Adrenal gland (tissue), 12 donors: ENCODE data around the gene ENTHD1. TPM values are rescaled to one million over a fixed set of nuclear protein-coding genes. Genes with fewer than 3 reads are reported as not detected.
A peak's percentile ranks its signal among the peaks of the same experiment; 100 is the strongest.

Experiments used
- DNase-seq, 7 donors: peaks; one replicate each; pipeline ENCODE4 v3.0.0-alpha.2; 2019 to 2020
- H3K27ac ChIP-seq, 5 donors: fragments of 200-600 bp; sonication (generic) in 4 of 5; 1 replicate in 3 of 5; 2 replicates in 2 of 5; pipeline versions ENCODE4 v1.5.1 to v1.8.0; 2016 to 2020; ENCODE audit warnings: mild to moderate bottlenecking in 1 of 5
- H3K27me3 ChIP-seq: fragments of 200-600 bp; 2 replicates; pipeline ENCODE4 v1.8.0; 2021
- H3K36me3 ChIP-seq, 2 donors: fragments of 200-600 bp; replicated peaks in 1 of 2; 1 replicate in 1 of 2; 2 replicates in 1 of 2; pipeline versions ENCODE4 v1.5.1 to v1.8.0; 2018 to 2022
- H3K4me1 ChIP-seq, 2 donors: fragments of 200-600 bp; replicated peaks in 1 of 2; 1 replicate in 1 of 2; 2 replicates in 1 of 2; pipeline versions ENCODE4 v1.5.1 to v1.8.0; 2018 to 2021
- H3K4me3 ChIP-seq, 4 donors: fragments of 200-600 bp; sonication (generic) in 3 of 4; one replicate each; pipeline ENCODE4 v1.5.1; 2016 to 2018
- H3K9me3 ChIP-seq, 3 donors: fragments of 200-600 bp; sonication (generic) in 1 of 3; replicated peaks in 1 of 3; 1 replicate in 2 of 3; 2 replicates in 1 of 3; pipeline versions ENCODE4 v1.5.1 to v1.8.0; 2016 to 2021
- CTCF ChIP-seq, 6 experiments: fragments of 450-650 bp in 4 of 6; fragments of 200-600 bp in 2 of 6; sonication (generic) in 1 of 6; IDR thresholded peaks; 1 replicate in 5 of 6; 2 replicates in 1 of 6; pipeline versions ENCODE4 v1.5.1 to v1.8.0; 2016 to 2021; ENCODE audit warnings: antibody characterized with exemption in 6 of 6, mild to moderate bottlenecking in 2 of 6, moderate library complexity in 1 of 6
- POLR2A ChIP-seq, 2 donors: fragments of 450-650 bp; IDR thresholded peaks; one replicate each; pipeline ENCODE4 v1.6.1; 2017; ENCODE audit warnings: antibody characterized with exemption in 2 of 2, mild to moderate bottlenecking in 2 of 2, moderate library complexity in 1 of 2
- WGBS, 4 donors: extraction: QIAGEN DNeasy Blood & Tissue Kit in 2 of 4; methylation state at CpG; one replicate each; pipeline versions ENCODE4 v1.1.5 to v1.1.7; 2013 to 2017; 5-methylcytosine and 5-hydroxymethylcytosine counted together
- intact Hi-C, 2 donors: fragments of 100-400 bp; cut with DNase I; formaldehyde crosslinking; loops; one replicate each; pipeline versions ENCODE4 v1.14.1 to v1.15.0; 2022 to 2023
- polyA plus RNA-seq, 3 donors: library from polyadenylated mRNA; stranded (reverse); fragments of 200-250 nt in 2 of 3; fragments of 350-450 nt in 1 of 3; fragmentation: Illumina TruSeq in 1 of 3; extraction: RNeasy Lipid Tissue Mini Kit (QIAGEN cat#74804) in 1 of 3; gene quantifications; one replicate each; pipeline ENCODE4 v1.2.3, GENCODE V29; 2013 to 2014
- total RNA-seq, 9 donors: library from RNA; depleted of rRNA in 4 of 9; stranded (reverse); fragments of >200 nt in 4 of 9; fragments of 120-200 nt in 1 of 9; fragmentation: NEBNext Ultra II Directional in 1 of 9; extraction: Animal tissue kit (Norgen Biotek cat#: 25700) in 1 of 9; gene quantifications; one replicate each; pipeline versions ENCODE4 v1.1.0 to v1.2.4, GENCODE V29; 2013 to 2023
- donor health status: healthy with polysubstance abuse.
- donor health status: Bipolar disorder and iron deficiency.
- donor health status: DM: yes; HTN: yes; CAD: no.
- donor health status: DM: no; HTN: no; CAD: no.
- donor health status: DM: no; HTN: no; CAD: no.
- donor health status: DM: yes; HTN: yes; CAD: no.

The ENTHD1 gene
- total and polyA plus RNA-seq, 12 donors: 0.07 TPM; not detected in 11

GRCh38 chr22:39716534-39716933, 177.0 kb downstream of the ENTHD1 start:
- Histone ChIP-seq H3K9me3 (no peaks in the 10 kb centered on the region), H3K4me1 (peaks cover 8 to 14% of the 10 kb centered on the region in 2 donors), H3K4me3 (no peak overlapping the region), H3K27me3 (no peaks in the 10 kb centered on the region), H3K36me3 (no peaks in the 10 kb centered on the region), H3K27ac (no peak overlapping the region)
- 86 to 94% (median 90%) methylated on average over 10 of the region's 10 CpGs for WGBS, 4 donors
- TF ChIP-seq CTCF (IDR thresholded peaks at IDR 0.05) (no peak), POLR2A (IDR thresholded peaks at IDR 0.05) (no peak)
- peak in 1 of 7 donors; percentile 10 for DNase-seq
- intact Hi-C loops: no loop called here

DNA sequence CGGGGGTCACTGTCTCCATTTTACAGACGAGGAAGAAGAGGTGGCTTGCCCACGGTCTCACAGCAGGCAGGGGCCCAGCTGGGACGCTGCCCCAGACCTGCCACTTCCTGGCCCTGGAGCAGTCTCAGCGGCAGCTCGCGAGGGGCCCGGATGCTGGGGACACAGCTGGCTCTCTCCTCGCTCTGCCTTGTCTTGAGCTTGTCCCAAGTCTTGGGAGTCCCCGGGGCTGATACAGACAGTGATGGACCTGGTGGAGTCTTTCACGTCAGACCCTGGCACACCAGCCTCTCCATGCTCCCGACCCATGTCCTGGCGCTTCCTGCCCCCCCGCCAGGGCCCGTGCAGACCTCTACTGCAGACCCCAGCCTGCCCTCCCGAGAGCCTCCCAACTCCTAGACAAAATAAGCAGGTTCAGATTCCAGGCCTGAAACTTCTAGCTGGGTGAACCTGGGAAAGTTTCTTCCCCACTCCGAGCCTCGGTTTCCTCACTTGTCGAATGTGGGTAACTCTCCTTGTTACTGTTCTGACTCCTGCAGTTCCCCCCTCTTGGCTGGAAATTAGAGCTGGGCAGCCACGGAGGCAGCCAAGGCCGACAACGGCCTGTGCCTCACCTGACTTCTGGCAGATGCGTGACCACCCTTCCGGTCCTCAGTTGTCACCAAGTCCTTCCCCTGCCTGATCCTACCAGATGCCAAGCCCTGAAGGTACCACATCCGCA, 177.6 kb downstream of the ENTHD1 start:
- 85 to 87% (median 86%) methylated on average over 24 to 25 of the region's 25 CpGs for WGBS, 4 donors
- DNase-seq: peak in 1 of 7 donors; percentile 9
- intact Hi-C loops: no loop called here
- TF ChIP-seq CTCF (IDR thresholded peaks at IDR 0.05) (no peak), POLR2A (IDR thresholded peaks at IDR 0.05) (no peak)
- Histone ChIP-seq H3K27ac (no peak overlapping the region), H3K36me3 (no peaks in the 10 kb centered on the region), H3K27me3 (no peaks in the 10 kb centered on the region), H3K4me3 (no peak overlapping the region), H3K4me1 (peaks cover 6 to 13% of the 10 kb centered on the region in 2 donors), H3K9me3 (no peaks in the 10 kb centered on the region)

DNA sequence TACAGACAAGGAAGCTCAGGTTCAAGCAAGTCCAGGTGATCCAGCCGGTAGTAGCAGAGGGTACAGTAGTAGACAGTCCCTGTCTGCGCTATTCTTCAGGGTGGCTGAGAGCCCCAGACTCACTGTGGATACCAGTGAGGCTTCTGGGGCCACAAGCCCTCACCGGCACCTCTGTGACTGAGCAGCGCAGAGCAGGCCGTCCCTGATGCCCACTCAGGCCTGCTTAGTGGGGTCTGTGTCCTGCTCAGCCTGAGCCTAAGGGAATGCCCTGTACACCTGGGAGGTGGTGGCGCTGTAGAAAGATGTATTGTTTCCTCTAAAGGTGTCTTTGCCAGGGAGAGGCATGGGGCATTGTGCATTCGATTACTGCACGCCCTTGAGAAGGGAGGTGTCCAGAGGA, 179.2 kb downstream of the ENTHD1 start:
- H3K4me3 ChIP-seq: no peak overlapping the region
- TF ChIP-seq CTCF (IDR thresholded peaks at IDR 0.05): no peak
- TF ChIP-seq POLR2A (IDR thresholded peaks at IDR 0.05): no peak
- intact Hi-C loops: no loop called here
- no peak overlapping the region for H3K27ac ChIP-seq
- H3K36me3 ChIP-seq: no peaks in the 10 kb centered on the region
- H3K27me3 ChIP-seq: no peaks in the 10 kb centered on the region
- H3K9me3 ChIP-seq: no peaks in the 10 kb centered on the region
- no peak for DNase-seq
- 90 to 95% (median 94%) methylated on average over 5 to 8 of the region's 8 CpGs for WGBS, 4 donors
- H3K4me1 ChIP-seq: peaks cover 7 to 14% of the 10 kb centered on the region in 2 donors

DNA sequence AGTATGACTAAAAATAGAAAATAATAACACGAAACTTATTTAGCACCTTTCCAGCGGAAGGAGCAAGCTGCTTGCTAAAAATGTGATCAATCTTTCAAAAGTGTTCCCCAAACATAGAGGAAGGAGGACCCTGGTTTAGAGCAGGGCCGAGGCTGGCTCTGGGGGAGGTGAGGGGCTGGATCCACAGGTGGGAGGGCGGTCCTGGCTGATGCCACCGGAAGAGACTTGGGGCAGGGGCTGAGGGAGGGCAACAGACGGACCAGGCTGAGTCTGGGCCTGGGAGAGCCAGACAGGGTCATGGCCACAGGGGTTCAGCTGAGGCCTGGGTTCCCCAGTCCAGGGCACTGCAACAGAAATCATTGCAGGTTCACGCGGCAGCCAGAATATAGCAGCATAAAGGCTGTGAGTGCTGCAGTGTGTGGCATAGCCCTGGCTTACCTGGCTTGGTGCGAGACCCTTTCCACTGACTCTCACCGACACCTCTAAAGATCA, 179.7 kb downstream of the ENTHD1 start:
- intact Hi-C loops: no loop called here
- Histone ChIP-seq H3K36me3 (no peaks in the 10 kb centered on the region), H3K9me3 (no peaks in the 10 kb centered on the region), H3K4me3 (no peak overlapping the region), H3K4me1 (peaks cover 7 to 14% of the 10 kb centered on the region in 2 donors), H3K27me3 (no peaks in the 10 kb centered on the region), H3K27ac (no peak overlapping the region)
- no peak for DNase-seq
- no peak for TF ChIP-seq CTCF (IDR thresholded peaks at IDR 0.05)
- no peak for TF ChIP-seq POLR2A (IDR thresholded peaks at IDR 0.05)
- WGBS, 4 donors: 81 to 89% (median 84%) methylated on average over 7 to 10 of the region's 10 CpGs
